ENCODE measurements around the gene ATP8B3.

DNA sequence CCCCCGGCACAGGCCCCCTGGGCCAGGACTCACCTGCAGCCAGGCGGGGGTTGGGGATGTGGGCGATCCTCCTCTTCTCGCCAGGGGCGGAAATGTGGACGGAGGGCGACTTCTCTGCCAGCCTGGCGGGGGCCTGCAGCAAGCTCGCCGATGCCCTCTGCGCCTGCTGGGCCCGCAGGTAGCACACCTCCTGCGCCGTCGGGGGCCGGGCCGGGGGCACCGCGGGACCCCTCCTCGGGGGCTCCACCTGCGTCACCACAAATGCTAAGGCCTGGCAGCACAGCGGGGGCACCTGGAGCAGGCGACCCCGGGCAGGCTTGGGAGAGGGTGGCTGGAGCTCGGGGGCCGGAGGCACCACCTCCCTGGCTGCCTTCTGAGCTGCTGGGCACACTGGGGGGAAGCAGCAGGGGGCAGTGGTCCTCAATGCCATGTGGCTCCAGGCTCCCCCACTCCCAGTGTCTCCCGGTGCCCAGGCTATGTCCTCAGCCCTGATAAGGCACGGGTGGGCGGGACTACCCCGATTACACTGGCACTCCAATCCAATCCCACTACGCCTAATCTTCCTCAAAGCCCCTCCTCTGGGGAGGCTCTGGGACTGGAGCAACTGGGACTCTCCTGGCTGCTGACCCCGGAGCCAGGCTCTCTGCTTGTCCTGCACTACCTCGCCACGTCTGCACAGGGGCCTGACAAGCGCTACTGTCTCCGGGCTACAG is 11.6 kb upstream of the ATP8B3 start:
- TF ChIP-seq, protein P1, sequence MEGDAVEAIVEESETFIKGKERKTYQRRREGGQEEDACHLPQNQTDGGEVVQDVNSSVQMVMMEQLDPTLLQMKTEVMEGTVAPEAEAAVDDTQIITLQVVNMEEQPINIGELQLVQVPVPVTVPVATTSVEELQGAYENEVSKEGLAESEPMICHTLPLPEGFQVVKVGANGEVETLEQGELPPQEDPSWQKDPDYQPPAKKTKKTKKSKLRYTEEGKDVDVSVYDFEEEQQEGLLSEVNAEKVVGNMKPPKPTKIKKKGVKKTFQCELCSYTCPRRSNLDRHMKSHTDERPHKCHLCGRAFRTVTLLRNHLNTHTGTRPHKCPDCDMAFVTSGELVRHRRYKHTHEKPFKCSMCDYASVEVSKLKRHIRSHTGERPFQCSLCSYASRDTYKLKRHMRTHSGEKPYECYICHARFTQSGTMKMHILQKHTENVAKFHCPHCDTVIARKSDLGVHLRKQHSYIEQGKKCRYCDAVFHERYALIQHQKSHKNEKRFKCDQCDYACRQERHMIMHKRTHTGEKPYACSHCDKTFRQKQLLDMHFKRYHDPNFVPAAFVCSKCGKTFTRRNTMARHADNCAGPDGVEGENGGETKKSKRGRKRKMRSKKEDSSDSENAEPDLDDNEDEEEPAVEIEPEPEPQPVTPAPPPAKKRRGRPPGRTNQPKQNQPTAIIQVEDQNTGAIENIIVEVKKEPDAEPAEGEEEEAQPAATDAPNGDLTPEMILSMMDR (IDR thresholded peaks at IDR 0.05; ENCODE audit: insufficient read depth, low read depth, low read length), result no peak
- no peak for TF ChIP-seq EZH2 (IDR thresholded peaks at IDR 0.05; ENCODE audit: insufficient read depth, low read length)
